Hindlimb muscle (tissue), 1 donor: ENCODE data around the gene TMEM88. TPM values are rescaled to one million over a fixed set of nuclear protein-coding genes. Genes with fewer than 3 reads are reported as not detected.

Source experiments
- DNase-seq: peaks from one replicate; pipeline ENCODE4 v3.0.0-alpha.2; 2013
- polyA plus RNA-seq: library from polyadenylated mRNA; unstranded; fragments of 120-200 nt; gene quantifications from one replicate; pipeline ENCODE4 v1.2.1, GENCODE V29; 2013; ENCODE audit not compliant: insufficient read length

TMEM88 gene
- polyA plus RNA-seq, 1 donor, result 32.6 TPM

- peak; percentile 92 for DNase-seq
Measured at GRCh38 chr17:7844292-7845154, 10.3 kb upstream of the TMEM88 start.

- no peak for DNase-seq
Measured at GRCh38 chr17:7845359-7846062, 9.4 kb upstream of the TMEM88 start.

GRCh38 chr17:7846063-7846735 is 8.7 kb upstream of the TMEM88 start:
- DNase-seq, result no peak

DNA sequence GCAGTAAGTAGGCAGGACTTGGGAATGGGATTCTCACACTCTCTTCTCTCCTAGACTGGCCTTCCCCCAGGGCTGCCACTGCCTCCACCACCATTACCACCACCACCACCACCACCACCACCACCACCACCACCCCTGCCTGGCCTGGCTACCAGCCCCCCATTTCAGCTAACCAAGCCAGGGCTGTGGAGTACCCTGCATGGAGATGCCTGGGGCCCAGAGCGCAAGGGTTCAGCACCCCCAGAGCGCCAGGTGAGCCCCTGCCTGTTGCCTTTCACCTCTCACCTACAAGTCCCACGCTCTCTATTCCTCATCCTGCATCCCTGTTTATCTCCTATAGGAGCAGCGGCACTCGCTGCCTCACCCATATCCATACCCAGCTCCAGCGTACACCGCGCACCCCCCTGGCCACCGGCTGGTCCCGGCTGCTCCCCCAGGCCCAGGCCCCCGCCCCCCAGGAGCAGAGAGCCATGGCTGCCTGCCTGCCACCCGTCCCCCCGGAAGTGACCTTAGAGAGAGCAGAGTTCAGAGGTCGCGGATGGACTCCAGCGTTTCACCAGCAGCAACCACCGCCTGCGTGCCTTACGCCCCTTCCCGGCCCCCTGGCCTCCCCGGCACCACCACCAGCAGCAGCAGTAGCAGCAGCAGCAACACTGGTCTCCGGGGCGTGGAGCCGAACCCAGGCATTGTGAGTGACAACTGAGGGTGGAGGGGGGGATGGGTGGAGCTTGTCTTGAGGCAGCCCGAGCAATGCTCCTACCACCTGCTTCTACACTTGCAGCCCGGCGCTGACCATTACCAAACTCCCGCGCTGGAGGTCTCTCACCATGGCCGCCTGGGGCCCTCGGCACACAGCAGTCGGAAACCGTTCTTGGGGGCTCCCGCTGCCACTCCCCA is 7.9 kb upstream of the TMEM88 start:
- no peak for DNase-seq

DNA sequence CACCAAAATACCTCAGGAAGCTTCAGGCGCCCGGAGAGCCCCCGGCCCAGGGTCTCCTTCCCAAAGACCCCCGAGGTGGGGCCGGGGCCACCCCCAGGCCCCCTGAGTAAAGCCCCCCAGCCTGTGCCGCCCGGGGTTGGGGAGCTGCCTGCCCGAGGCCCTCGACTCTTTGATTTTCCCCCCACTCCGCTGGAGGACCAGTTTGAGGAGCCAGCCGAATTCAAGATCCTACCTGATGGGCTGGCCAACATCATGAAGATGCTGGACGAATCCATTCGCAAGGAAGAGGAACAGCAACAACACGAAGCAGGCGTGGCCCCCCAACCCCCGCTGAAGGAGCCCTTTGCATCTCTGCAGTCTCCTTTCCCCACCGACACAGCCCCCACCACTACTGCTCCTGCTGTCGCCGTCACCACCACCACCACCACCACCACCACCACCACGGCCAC is 6.7 kb upstream of the TMEM88 start:
- no peak for DNase-seq

- no peak for DNase-seq
Measured at GRCh38 chr17:7848739-7849129, 6.1 kb upstream of the TMEM88 start.

GRCh38 chr17:7849130-7849750 is 5.6 kb upstream of the TMEM88 start:
- DNase-seq, result no peak

DNA sequence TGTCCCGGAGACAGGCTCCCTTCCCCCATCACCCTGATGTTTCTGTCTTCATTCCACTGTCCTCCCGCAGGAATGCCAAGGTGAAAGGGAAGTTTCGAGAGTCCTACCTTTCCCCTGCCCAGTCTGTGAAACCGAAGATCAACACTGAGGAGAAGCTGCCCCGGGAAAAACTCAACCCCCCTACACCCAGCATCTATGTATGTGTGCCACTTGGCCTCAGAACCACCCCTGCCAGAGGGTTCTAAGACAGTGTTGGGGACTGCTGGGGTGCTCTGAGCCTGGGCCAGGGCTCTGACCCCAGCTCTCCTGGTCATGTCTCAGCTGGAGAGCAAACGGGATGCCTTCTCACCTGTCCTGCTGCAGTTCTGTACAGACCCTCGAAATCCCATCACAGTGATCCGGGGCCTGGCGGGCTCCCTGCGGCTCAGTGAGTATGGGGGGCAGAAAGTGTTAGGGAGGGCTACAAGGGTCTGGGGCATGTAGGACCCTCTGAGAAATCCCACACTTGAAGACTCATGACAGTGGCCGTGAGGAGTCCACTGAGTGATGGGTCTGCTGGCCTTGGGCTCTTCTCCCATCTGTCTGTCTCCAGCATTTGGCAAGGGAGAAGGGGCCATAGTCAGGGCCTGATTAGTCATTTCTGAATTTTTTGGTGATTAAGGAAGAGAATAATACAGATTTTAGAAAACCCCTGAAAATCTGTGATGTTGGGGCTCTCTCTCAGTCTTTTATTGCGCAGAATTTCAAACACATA is 4.9 kb upstream of the TMEM88 start:
- no peak for DNase-seq

- no peak for DNase-seq
Measured at GRCh38 chr17:7850701-7851437, 4.0 kb upstream of the TMEM88 start.

DNA sequence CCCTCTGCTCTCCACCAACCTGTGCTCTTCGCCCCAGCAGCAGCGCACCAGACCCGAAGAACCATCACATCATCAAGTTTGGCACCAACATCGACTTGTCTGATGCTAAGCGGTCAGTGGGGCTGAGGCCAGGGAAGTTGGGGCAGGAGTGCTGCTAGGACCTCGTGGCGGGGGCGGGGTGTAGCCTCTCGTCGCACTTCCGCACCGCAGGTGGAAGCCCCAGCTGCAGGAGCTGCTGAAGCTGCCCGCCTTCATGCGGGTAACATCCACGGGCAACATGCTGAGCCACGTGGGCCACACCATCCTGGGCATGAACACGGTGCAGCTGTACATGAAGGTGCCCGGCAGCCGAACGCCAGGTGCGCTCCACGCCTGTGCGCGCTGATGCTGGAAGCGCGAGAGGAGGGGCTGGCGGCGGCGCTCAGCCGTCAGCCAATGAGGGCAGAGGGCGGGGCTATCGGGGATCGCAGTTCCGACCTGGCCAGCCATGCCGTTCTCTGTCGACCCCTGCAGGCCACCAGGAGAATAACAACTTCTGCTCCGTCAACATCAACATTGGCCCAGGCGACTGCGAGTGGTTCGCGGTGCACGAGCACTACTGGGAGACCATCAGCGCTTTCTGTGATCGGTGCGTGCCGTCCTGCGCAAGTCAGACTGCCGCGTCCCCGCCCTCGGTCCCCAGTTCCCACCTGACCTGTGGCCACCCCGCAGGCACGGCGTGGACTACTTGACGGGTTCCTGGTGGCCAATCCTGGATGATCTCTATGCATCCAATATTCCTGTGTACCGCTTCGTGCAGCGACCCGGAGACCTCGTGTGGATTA is 3.2 kb upstream of the TMEM88 start:
- DNase-seq, result peak; percentile 90

GRCh38 chr17:7852262-7852670 is 2.6 kb upstream of the TMEM88 start:
- no peak for DNase-seq

- DNase-seq, result no peak
Measured at GRCh38 chr17:7852919-7853690, 1.8 kb upstream of the TMEM88 start.

DNA sequence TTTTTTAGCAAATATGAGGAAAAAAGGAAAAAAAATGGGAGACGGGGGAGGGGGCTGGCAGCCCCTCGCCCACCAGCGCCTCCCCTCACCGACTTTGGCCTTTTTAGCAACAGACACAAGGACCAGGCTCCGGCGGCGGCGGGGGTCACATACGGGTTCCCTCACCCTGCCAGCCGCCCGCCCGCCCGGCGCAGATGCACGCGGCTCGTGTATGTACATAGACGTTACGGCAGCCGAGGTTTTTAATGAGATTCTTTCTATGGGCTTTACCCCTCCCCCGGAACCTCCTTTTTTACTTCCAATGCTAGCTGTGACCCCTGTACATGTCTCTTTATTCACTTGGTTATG is 1.2 kb upstream of the TMEM88 start:
- no peak for DNase-seq

GRCh38 chr17:7854078-7854777 is 638 bp upstream of the TMEM88 start:
- no peak for DNase-seq

GRCh38 chr17:7855660-7856010 is 769 bp downstream of the TMEM88 start:
- DNase-seq, result no peak

DNA sequence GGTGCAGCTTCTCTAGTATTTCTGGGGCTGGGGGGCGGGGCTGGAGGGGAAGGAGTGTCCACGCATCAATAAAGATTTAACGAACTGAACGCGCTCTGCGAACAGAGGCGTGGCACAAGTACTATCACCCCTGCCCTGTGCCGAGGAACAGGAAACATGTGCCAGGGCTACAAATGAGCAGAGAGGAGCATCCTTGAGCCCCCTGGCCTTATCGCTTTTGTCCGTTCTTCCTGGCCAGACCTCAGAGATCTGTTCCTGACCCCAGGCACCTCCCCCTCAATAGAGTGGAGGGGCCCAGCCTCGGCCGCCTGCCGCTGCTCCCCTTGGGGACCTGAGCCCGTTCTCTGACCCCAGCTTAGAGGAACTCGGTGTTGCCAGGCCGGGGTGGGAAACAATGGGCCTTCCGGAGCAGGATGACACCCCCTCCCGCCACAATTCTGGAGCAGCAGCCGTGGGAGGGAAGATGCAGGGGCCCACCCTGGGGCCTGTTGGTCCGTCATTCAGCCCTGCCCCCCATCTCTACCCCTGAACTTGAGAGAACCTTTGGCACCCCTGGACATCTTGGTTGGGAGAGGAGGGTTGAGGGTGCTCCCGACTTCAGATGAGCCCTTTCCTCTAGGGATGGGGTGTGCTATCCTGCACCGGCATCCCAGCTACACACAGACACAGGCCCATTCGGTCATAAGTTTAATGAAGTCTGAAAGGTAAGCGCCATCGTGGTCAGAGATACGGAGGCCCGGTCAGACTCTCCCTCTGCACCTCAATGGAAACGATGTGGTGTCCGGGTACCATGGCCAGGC is 1.3 kb downstream of the TMEM88 start:
- DNase-seq, result peak; percentile 58
